ENCODE data around the gene CD4.

The CD4 gene

DNA sequence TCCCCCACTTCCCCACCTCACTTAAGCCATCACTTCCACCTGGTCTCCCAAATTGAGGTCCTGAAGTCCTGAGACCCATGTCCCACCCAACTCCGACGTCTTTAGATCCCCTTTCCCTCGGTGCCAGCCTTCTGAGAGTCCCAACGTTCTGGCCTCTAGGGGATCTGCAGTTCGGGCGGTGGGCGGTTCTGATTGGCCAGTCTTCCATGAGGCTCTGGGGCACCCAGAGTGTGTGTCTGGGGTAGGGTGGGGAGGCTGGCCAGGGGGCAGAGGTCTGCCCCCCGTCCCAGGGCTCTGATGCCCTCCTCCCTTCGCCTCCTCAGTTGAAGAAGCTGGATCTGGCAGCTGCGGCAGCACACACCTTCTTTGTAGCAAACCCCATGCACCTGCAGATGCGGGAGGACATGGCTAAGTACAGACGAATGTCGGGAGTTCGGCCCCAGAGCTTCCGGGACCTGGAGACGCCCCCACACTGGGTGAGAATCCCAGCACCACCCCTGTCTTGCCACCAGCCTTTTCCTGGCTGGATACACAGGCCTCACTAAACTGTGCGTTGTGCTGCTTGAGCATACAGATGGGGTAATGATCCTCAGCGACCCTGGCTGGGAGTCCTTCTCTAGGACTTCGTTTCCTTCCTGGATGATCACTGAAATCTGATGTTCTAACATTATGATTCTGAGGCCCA lies 40.4 kb downstream of the CD4 start:
- no peak for DNase-seq

DNA sequence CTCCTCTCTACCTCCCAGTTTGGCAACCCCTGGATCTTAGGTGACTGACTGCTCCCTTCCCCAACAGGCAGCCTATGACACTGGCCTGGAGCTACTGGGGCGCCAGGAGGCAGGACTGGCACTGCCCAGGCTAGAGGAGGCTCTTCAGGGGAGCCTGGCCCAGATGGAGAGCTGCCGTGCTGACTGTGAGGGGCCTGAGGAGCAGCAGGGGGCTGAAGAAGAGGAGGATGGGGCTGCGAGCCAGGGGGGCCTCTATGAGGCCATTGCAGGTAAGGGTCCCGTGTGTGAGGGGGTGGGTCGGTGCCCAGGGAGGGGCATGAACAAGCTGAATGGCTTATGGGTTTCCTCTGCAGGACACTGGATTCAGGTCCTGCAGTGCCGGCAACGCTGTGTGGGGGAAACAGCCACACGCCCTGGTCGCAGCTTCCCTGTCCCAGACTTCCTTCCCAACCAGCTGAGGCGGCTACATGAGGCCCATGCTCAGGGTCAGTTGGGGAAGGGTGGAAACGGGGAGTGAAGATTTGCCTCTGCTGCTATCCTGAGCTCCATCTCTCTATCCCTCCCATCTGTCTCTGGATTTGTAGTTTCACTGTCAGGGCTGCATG lies 41.1 kb downstream of the CD4 start:
- DNase-seq: no peak

DNA sequence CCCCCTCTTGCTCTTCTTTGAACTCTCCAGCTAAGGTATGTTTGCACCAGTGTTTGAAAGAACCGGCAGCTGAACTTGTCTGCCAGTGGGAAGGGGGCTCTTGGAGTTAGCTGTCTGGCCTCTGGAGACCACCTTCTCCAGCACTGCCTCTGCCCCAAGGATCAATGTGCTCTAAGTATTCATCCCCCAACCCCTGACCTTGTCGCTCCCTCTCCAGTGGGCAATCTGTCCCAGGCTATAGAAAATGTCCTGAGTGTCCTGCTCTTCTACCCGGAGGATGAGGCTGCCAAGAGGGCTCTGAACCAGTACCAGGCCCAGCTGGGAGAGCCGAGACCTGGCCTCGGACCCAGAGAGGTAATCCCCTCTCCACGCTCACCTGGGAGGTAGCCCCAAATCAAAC lies 41.7 kb downstream of the CD4 start:
- DNase-seq: no peak

DNA sequence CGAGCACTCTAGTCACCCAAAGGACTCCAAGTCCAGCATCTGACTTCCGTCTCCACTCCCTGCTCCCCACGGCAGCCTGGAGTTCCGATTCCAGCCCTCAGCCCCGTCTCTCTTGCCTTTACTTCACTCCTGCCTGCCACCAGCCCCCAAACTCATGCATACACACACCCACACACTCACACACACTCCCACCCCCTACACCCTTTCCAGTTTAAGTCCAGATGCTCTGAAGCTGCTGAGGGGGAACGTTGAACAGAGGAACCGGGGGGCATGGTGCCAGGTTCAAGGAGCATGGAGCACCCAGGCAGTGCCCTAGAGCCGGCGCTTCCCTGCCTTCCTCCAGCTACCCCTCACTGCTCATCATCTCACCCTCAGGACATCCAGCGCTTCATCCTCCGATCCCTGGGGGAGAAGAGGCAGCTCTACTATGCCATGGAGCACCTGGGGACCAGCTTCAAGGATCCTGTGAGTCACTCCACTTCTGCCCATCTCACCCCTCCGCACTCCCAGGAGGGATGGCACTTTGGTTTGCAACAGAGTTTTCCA lies 42.2 kb downstream of the CD4 start:
- DNase-seq: no peak

DNA sequence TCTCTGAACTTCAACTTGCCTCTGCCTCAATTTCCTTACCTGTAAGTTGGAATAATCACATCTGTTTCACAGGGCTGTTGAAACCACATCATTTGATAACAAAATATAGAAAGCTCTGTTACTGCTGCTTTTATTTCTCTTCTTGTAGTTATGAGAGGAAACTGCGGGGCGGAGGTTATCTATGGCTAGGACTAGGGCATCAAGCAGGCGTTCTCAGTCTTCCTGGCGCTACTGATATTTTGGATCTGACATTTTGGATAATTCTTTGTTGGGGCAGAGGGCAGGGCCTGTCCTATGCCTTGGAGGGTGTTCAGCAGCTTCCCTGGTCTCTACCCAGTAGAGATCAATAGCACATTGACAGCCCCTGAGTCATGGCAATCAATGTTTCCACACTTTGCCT lies 42.8 kb downstream of the CD4 start:
- no peak for DNase-seq

DNA sequence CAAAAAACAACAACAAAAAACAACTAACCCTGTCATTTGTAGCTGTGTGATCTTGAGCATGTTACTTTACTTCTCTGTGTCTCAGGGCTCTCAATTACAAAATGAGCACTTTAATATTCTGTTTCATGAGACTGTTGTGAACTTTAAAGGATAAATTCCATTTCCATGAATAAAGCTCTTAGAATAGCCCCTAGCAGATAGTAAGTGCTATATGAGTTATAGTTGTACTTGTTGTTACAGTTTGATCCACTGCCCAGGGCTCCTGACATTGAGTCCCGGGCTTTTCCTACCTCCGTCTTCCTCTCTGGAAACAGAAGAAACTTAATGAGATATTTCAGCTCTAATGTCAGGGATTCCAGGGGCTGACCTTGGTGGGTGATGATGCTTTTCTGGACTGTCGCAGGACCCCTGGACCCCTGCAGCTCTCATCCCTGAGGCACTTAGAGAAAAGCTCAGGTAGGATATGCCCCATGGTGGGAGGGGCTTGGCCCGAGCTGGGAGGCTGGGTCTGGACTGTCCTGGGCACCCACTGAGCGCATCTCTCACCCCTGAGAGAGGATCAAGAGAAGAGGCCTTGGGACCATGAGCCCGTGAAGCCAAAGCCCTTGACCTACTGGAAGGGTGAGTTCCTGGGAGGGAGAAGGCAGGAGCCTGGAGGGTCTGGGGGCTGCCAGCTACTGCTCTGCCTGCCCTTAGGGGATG lies 44.0 kb downstream of the CD4 start:
- DNase-seq: no peak

DNA sequence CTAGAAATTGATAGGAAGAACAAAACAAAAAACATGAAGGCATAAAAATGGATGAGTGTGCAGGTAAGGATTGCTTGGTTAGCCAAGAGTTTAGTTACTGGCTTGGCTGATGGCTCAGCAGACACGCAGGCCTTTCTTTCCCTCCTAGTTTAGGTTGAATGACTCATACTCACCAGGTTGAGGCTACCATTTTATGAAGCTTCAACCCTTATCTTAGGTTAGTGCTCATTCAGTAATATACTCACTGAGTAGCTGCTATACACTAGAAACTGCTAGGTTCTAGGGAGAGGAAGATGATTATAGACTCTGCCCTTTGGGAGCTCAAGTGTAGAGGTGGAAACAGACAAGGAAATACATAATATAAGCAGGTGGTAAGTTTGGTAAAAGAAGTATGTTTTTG lies 44.9 kb downstream of the CD4 start:
- no peak for DNase-seq

DNA sequence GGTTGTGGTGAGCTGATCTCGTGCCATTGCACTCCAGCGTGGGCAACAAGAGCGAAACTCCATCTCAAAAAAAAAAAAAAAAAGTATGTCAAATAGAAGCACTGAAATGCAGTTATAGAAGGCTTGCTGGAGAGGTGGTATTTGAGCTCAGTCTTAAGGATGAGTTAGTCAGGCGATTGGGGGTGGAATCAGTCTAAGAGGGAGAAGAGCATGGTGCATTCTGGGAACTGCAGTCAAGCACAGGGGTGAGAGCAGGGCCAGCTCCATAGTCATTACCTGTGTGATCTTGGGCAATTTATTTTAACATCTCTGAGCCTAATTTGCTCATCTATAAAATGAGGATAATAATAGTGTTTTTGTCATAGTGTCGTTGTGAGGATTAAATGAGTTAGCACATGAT lies 45.5 kb downstream of the CD4 start:
- no peak for DNase-seq

DNA sequence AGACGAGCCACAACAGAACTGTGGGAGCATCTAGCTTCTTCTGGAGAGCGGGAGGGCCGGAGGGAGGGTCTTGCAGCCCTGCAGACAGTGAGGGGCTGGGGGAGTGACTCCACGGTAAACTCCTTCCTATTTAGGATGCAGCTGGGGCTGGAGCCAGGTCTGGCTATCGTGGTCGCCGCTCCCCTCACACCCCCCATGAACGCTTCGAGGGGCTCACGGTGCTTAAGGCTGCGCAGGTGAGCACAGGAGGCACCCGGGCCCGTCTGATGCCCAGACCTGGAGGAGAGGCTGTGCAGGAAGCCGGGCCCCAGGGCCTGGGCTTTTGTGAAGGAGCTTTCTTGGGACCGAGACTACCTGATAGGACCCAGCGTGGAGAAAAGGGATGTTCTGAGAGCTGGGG lies 47.5 kb downstream of the CD4 start:
- no peak for DNase-seq

DNA sequence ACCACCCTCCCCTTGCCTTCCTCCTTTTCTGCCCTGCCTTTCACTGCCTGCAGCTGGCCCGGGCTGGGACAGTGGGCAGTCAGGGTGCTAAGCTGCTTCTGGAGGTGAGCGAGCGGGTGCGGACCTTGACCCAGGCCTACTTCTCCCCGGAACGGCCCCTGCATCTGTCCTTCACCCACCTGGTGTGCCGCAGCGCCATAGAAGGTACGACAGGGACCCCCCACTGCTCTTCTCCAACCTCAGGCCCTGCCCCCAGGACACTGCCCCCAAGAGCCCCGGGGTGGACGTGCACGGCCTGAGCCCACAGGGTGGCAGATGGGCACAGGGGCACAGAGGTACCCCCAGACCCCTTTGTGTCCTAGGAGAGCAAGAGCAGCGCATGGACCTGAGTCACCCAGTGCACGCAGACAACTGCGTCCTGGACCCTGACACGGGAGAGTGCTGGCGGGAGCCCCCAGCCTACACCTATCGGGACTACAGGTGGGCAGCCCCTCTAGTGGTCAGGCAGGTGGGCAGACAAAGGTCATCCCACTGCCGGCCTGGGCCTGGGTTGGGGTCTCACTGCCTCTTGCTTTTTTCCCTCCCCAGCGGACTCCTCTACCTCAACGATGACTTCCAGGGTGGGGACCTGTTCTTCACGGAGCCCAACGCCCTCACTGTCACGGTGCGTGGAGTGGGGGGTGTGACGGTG lies 48.2 kb downstream of the CD4 start:
- no peak for DNase-seq

DNA sequence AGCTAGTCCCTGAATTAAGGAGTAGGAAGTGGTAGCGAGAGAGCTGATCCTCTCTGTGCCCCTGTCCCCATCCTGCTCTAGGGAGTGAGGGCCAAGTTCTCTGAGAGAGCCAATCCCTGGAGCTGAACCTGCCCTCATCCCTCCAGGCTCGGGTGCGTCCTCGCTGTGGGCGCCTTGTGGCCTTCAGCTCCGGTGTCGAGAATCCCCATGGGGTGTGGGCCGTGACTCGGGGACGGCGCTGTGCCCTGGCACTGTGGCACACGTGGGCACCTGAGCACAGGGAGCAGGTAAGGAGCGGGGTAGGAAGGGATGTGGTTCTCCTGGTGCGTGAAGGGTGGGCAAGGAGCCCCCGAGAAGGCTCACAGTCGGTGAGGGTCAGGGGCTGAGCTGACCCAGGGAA lies 49.5 kb downstream of the CD4 start:
- DNase-seq: no peak

DNA sequence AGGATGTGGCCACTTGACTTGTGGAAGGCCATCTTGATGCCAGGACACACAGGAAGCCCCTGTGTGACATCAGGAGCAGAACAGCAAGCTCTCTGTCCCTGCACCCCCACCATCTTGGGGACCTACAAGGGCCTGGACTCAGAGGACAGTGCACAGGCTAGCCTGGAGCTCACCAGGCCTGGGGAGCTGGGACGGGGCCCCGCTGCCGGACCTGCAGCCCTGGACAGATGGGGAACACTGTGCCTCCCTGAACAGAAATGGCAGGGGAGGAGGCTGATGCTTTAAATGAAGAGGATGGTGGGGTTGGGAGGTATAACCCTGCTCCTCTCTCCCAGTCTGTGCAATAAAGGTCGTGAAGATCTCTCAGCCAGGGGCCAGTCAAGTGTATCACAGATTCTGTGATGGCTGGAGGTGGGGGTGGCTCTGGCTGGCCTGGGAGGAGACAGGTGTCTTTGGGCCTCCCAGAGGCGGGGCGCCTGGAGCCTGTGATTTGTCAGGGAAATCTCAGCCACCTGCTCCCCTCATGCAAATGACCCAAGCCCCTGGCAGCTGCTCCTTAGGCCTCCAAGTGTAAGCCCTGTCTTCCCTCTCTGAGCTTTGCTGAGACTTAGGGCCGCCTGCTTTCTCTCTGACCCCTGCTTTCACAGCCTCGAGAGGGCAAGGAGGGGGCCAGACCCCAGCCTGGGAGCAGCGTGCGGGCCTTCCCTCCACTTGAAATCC lies 50.3 kb downstream of the CD4 start:
- DNase-seq: no peak

DNA sequence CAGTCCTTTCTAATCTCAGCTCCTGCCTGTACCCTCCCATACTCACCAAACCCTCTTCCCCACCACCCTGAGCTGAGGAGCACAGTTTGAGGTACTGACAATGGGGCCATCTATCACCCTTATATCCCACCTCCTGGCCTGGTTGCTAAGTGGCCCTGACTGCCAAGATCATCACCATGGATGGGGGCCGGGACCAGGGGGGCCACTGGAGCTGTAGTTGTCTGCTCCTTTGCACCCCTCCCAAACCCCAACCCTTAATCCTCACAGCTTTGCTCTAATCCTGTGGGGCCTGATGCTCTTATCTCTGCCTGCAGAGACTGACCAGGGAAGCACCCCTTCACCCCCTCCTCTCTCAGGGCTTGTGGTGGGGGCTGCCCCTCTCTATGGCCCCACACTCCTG lies 51.0 kb downstream of the CD4 start:
- no peak for DNase-seq

DNA sequence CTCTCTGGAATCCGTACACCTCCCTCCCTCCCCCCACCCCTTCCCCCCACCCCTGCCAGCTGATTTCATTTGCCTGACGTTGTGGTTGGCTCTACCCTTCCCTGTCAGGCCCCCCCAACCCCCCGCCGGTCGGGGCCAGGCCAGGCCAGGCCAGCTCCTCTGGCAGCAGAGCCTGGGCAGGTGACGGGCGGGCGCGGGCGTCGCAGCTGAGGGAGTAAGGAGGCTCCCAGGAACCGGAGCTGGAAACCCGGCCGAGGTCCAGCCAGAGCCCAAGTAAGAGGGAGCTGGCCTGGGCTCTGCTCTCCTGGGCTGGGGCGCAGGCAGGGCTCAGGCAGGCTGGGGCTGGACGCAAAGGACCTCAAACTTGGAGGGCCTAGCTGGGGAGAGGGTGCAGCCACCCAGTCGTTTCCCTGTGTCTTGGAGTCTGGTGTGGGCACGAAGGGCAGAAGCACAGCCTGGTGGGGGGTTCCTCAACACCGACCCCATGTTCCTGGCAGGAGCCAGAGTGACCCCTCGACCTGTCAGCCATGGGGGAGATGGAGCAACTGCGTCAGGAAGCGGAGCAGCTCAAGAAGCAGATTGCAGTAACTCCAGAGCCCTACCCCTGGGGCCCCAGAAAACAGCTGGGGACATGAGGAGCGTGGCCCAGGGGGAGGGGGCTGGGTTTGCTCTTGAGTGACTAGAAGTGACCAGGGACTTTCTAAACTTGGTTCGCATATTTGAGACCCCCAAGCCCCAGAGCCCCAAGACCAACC lies 51.6 kb downstream of the CD4 start, which contains the start of gene GNB3:
Gene GNB3 (plus strand): TSS at position 165 of the 755 bp plus-strand sequence. CDS start 363 bp downstream, at position 528.
- no peak for DNase-seq

DNA sequence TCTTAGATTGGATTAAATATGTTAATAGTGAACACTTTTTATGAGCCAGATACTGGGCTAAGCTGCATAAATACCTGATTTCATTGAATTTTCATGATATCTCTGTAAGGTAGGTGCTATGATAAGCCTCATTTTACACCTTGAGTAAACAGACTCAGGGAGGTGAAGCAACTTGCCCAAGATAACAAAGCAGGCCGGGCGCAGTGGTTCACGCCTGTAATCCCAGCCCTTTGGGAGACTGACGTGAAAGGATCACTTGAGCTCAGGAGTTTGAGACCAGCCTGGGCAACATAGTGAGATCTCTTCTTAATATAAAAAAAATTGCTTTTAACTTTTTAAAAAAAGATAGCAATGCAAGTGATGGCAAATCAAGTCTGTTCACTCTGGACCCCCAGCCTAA lies 52.7 kb downstream of the CD4 start:
- DNase-seq: no peak

DNA sequence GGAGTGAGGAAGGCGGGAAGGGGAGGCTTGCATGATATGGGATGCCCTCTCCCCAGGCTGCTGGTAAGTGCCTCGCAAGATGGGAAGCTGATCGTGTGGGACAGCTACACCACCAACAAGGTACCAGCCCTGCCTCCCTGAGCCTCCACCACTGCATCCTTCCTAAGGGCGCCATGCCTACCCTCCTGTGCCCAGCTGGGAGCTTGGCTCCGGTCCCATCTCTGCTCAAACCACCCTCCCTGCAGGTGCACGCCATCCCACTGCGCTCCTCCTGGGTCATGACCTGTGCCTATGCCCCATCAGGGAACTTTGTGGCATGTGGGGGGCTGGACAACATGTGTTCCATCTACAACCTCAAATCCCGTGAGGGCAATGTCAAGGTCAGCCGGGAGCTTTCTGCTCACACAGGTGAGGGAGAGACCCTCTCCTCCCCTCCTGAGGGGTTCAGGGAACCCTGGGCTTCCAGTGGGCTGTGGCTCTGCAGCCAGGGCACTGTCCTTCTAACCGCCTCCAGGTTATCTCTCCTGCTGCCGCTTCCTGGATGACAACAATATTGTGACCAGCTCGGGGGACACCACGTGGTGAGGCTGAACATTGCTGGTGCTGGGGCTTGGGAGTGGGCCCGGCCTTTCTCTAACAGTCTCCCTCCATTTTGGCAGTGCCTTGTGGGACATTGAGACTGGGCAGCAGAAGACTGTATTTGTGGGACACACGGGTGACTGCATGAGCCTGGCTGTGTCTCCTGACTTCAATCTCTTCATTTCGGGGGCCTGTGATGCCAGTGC lies 54.0 kb downstream of the CD4 start:
- DNase-seq: no peak

DNA sequence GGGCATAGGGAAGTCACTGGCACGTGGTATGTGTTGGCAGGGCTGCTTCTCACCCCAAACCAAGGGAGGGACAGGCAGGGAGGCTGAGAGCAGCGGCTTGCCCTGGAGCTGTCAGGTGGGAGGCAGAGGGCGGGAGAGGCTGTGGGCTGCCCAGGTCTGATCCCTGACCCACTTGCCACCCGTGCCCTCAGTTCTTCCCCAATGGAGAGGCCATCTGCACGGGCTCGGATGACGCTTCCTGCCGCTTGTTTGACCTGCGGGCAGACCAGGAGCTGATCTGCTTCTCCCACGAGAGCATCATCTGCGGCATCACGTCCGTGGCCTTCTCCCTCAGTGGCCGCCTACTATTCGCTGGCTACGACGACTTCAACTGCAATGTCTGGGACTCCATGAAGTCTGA lies 56.1 kb downstream of the CD4 start:
- DNase-seq: no peak

DNA sequence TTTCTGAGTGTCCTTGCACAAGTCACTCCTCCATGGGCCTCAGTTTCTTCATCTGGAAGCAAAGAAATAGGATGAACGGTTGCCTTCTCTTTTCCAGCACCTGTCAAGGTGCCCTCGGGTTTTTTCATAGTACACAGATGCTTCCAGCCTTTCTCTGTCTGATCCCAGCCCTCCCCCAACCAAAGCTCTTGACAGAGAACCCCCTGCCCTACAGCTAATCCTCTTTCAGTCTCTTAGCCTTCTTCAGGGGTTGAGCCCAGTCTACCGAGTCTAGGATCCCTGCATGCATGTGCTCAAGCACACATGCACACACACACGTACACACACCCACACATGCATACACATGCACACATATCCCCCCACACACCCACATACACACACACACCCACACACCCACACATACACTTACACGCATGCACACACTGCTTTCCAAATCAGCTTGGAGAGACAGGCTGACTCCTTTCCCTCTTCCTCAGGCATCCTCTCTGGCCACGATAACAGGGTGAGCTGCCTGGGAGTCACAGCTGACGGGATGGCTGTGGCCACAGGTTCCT lies 57.1 kb downstream of the CD4 start:
- DNase-seq: no peak

DNA sequence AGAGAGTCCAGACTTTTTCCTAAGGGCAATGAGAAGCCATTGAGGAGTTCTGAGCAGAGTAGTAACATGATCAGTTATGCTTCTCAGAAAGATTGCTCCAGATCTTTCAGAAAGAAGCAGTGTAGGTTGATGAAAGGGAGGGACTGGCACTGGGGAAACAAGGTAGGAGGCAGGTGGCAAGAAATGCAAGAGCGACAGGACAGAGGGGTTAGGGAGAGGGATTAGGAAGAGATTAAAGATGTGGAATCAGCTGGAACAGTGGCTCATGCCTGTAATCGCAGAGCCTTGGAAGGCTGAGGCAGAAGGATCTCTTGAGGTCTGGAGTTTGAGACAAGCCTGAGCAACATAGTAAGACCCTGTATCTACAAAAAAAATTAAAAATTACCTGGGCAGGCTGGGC lies 58.3 kb downstream of the CD4 start:
- no peak for DNase-seq

DNA sequence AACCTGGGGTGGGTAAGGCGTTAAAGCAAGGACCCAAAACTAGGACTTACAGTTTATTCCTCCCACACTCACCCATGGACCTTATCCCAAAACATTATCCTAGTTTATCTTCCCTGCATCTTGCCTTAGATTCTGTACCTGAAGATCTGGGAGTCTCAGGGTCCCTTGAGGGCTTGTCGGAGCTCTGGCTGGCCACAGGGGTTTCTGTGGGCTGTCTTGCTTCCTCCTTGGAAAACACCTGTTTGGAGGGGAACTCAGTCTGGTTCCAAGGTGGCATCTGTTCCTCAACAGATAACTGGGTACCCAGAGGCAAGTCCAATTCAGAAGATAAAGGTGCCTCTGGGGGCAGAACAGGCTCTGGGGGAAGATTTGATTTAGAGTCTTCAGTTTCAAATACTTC lies 60.1 kb downstream of the CD4 start:
- no peak for DNase-seq

Data from SHP77 treated with DMSO at 0.1 percent for 48 hours (cell line).